WTC11 (cell line): Measurements from ENCODE around the gene CAPN12. TPM values are rescaled to one million over a fixed set of nuclear protein-coding genes. Genes with fewer than 3 reads are reported as not detected.
A peak's percentile ranks its signal among the peaks of the same experiment; 100 is the strongest.

Experiments used
- ATAC-seq: fragments of 200-7000 bp; cut with Tn5 transposase; 2 replicates; pipeline ENCODE4 v1.10.0; 2021; ENCODE audit warnings: mild to moderate bottlenecking, moderate library complexity
- CTCF ChIA-PET: fragments of 300-600 bp; sonication (Branson Sonifier 250); formaldehyde crosslinking; loops from one replicate; lab custom pipeline; 2021; ENCODE audit warnings: antibody characterized with exemption; lab: Charles Lee
- POLR2A ChIA-PET: fragments of 350-600 bp; sonication (Branson Sonifier 250); formaldehyde crosslinking; loops from one replicate; lab custom pipeline; 2021; ENCODE audit warnings: antibody characterized with exemption; lab: Charles Lee
- DNase-seq: peaks from one replicate; pipeline ENCODE4 v3.0.0; 2021; ENCODE audit warnings: low spot score
- H3K27ac Mint-ChIP-seq: 2 replicates; pipeline ENCODE4 v1.8.0; 2021; ENCODE audit warnings: mixed read lengths
- H3K27me3 Mint-ChIP-seq: 2 replicates; pipeline ENCODE4 v1.8.0; 2021; ENCODE audit warnings: low read depth, mild to moderate bottlenecking, moderate library complexity, mixed read lengths
- H3K36me3 Mint-ChIP-seq: 2 replicates; pipeline ENCODE4 v1.8.0; 2021; ENCODE audit warnings: mixed read lengths
- H3K4me1 Mint-ChIP-seq: 2 replicates; pipeline ENCODE4 v1.8.0; 2022; ENCODE audit warnings: mixed read lengths
- H3K4me3 Mint-ChIP-seq: 2 replicates; pipeline ENCODE4 v1.8.0; 2021; ENCODE audit warnings: mild to moderate bottlenecking, moderate library complexity, mixed read lengths
- H3K9me3 Mint-ChIP-seq: 2 replicates; pipeline ENCODE4 v1.8.0; 2021; ENCODE audit warnings: mixed read lengths
- AR ChIP-seq: fragments of 250-450 bp; sonication (Bioruptor Pico); IDR thresholded peaks from 2 replicates; pipeline ENCODE4 v1.9.0; 2021; ENCODE audit warnings: mild to moderate bottlenecking
- CDX4 ChIP-seq: fragments of 250-450 bp; sonication (Bioruptor Pico); IDR thresholded peaks from 2 replicates; pipeline ENCODE4 v1.9.0; 2021; ENCODE audit warnings: moderate library complexity, mild to moderate bottlenecking, inconsistent platforms, borderline replicate concordance
- CREM ChIP-seq: sonication (generic); formaldehyde crosslinking; IDR thresholded peaks from 2 replicates; pipeline ENCODE4 v1.8.1; 2022; ENCODE audit warnings: mild to moderate bottlenecking, missing genetic modification reagents, moderate library complexity
- ETV6 ChIP-seq: sonication (generic); formaldehyde crosslinking; IDR thresholded peaks from 2 replicates; pipeline ENCODE4 v1.8.1; 2022; ENCODE audit warnings: mild to moderate bottlenecking, missing genetic modification reagents
- FOXK1 ChIP-seq: sonication (generic); formaldehyde crosslinking; IDR thresholded peaks from 2 replicates; pipeline ENCODE4 v1.8.0; 2022; ENCODE audit warnings: mild to moderate bottlenecking, moderate library complexity, missing genetic modification reagents
- PRDM15 ChIP-seq: sonication (generic); formaldehyde crosslinking; IDR thresholded peaks from 2 replicates; pipeline ENCODE4 v1.8.0; 2022; ENCODE audit warnings: missing genetic modification reagents
- RELA ChIP-seq: sonication (generic); formaldehyde crosslinking; IDR thresholded peaks from 2 replicates; pipeline ENCODE4 v1.8.1; 2022; ENCODE audit warnings: missing genetic modification reagents, mild to moderate bottlenecking, borderline replicate concordance
- SP1 ChIP-seq: sonication (generic); formaldehyde crosslinking; conservative IDR thresholded peaks from 2 replicates; pipeline ENCODE4 v1.8.1; 2022; ENCODE audit warnings: missing genetic modification reagents
- ZNF416 ChIP-seq: fragments of 250-450 bp; sonication (Bioruptor Pico); IDR thresholded peaks from 2 replicates; pipeline ENCODE4 v1.9.0; 2021; ENCODE audit warnings: mild to moderate bottlenecking, inconsistent platforms
- ZNF425 ChIP-seq: fragments of 250-450 bp; sonication (Bioruptor Pico); conservative IDR thresholded peaks from 2 replicates; pipeline ENCODE4 v1.9.0; 2021; ENCODE audit warnings: mild to moderate bottlenecking
- ZSCAN18 ChIP-seq: fragments of 250-450 bp; sonication (Bioruptor Pico); IDR thresholded peaks from 2 replicates; pipeline ENCODE4 v2.1.2; 2022; ENCODE audit warnings: mild to moderate bottlenecking, moderate library complexity
- total RNA-seq: library from RNA; stranded (reverse); gene quantifications from 3 replicates; pipeline ENCODE4 v1.2.3, GENCODE V29; 2021

The CAPN12 gene
- total RNA-seq, 1 experiment from 2014 or later: 9.6 TPM

- TF ChIP-seq FOXK1 (CRISPR knock-in tag): no peak
- TF ChIP-seq ETV6 (CRISPR knock-in tag): 0 out of 2 replicates have a peak, but pooled peaks have one; percentile 27
- peaks cover 31% of the 10 kb centered on the region for H3K36me3 Mint-ChIP-seq
- peaks cover 86% of the 10 kb centered on the region for H3K4me1 Mint-ChIP-seq
- H3K27ac Mint-ChIP-seq: peak overlapping the region; percentile 99
- H3K9me3 Mint-ChIP-seq: peaks cover 9% of the 10 kb centered on the region
- DNase-seq: no peak
- CTCF ChIA-PET: interaction anchor here (0.5 to 2.6 kb wide), 8 partner anchors 9 to 282 kb away, joined by 3 to 20 read pairs (median 10); partner anchors contain the start of genes FAM98C, MRPS12 and SARS2
- H3K27me3 Mint-ChIP-seq: no peaks in the 10 kb centered on the region
- no peak for ATAC-seq
- POLR2A ChIA-PET: interaction anchor here (2.3 kb wide), 1 partner anchor 19 kb away, joined by 23 read pairs; no protein-coding TSS in a partner anchor
- peak overlapping the region; percentile 37 for H3K4me3 Mint-ChIP-seq
These were observed 59.2 kb downstream of the CAPN12 start for GRCh38 chr19:38684862-38685665.

- H3K4me3 Mint-ChIP-seq: no peak overlapping the region
- ChIA-PET CTCF (interaction anchor here (0.5 to 2.6 kb wide), 6 partner anchors 10 to 50 kb away, joined by 3 to 20 read pairs (median 8); partner anchors contain the start of gene ACTN4), POLR2A (interaction anchor here (0.9 to 2.2 kb wide), 6 partner anchors 9 to 36 kb away, joined by 3 to 23 read pairs (median 4); partner anchors contain the start of gene ACTN4)
- peaks cover 31% of the 10 kb centered on the region for H3K36me3 Mint-ChIP-seq
- H3K4me1 Mint-ChIP-seq: peaks cover 82% of the 10 kb centered on the region
- peak overlapping the region; percentile 99 for H3K27ac Mint-ChIP-seq
- DNase-seq (no peak), ATAC-seq (no peak)
- H3K9me3 Mint-ChIP-seq: peaks cover 9% of the 10 kb centered on the region
- H3K27me3 Mint-ChIP-seq: no peaks in the 10 kb centered on the region
- no peak for TF ChIP-seq CREM (CRISPR knock-in tag)
- 0 out of 2 replicates have a peak, but pooled peaks have one; percentile 13 for TF ChIP-seq SP1 (CRISPR knock-in tag)
- no peak for TF ChIP-seq RELA (CRISPR knock-in tag)
- 0 out of 2 replicates have a peak, but pooled peaks have one; percentile 4 for TF ChIP-seq PRDM15
- no peak for TF ChIP-seq ZNF425 (CRISPR knock-in tag)
- 0 out of 2 replicates have a peak, but pooled peaks have one; percentile 71 for TF ChIP-seq AR (CRISPR knock-in tag)
- TF ChIP-seq ZNF416 (CRISPR knock-in tag): peak; percentile 43; the same call in 1 of the 2 replicates
- TF ChIP-seq ZSCAN18: no peak
- no peak for TF ChIP-seq CDX4 (CRISPR knock-in tag)
These were observed 60.0 kb downstream of the CAPN12 start for GRCh38 chr19:38684078-38684861.
